AG08395 (cell line): Measurements from ENCODE around the gene OR52K1.
"Not testable (repeated sequence)": the region's sequence is repeated elsewhere in the genome, so short reads cannot be mapped to it uniquely, and the experiment has no call there.

Experiments used
- DNase-seq: peaks from one replicate; pipeline ENCODE4 v3.0.0; 2012; ENCODE audit warnings: mixed read lengths, low spot score

Gene OR52K1

DNA sequence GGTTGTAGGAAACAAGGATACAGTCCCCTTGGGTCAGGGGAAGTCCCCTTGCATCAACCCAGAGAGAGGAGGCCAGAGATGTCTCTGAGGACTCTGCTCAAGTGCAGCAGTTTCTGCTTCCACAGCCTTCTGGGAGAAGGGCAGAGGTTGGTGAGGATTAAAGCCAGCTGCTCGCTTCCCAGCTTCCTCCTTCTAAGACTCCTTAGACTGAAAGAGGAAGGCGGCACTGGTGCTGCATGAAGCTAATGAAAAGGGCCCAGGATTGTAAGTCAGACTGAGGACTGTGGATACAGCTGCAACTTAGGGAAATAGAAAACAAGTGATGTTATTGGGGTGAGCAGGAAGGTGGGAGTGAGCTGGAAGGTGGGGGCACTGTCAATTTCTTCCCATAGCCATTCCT is at the start of gene OR52K1:
TSS of gene OR52K1 (plus strand) at position 202 of the 400 bp plus-strand sequence. CDS start 6,255 bp downstream, outside the sequence.
- DNase-seq, result no peak

DNA sequence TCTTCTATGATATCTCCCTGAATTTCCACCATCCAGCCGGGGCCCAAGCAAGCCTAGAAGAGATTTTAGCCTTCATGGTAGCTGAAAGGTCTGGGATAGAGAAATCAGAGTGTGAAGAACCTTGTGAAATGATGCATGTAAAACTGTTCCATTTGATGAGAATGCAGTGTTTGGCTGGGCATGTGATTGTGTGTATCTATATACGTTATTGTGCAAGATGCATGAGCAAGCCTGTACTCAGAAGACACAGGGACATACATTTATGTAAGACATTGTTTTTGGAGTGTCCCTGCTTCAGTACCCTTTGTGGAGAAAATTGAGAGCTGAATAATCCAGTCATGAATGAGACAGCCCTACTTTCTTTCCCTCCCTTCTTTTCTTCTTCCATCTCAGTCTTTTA is 48.6 kb upstream of the OR52K1 start:
- DNase-seq, result no peak

DNA sequence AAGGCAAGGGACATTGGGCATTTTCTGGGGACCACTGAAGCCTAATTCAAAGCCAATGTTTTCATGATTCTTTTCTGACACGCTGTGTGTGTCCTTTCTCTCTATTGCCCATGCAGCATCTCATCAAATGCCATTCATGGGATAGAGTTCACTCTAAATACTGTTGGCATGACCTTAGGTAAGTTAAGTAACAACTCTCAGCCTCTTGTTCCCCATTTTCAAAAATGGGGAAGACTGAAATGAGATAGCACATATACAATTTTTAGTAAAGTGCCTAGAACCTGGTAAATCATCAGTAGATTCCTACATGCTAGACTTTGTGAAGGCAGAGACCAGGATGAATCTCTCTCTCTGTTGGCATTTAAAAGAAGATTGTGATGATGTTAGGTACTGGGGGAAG is 46.0 kb upstream of the OR52K1 start:
- no peak for DNase-seq

DNA sequence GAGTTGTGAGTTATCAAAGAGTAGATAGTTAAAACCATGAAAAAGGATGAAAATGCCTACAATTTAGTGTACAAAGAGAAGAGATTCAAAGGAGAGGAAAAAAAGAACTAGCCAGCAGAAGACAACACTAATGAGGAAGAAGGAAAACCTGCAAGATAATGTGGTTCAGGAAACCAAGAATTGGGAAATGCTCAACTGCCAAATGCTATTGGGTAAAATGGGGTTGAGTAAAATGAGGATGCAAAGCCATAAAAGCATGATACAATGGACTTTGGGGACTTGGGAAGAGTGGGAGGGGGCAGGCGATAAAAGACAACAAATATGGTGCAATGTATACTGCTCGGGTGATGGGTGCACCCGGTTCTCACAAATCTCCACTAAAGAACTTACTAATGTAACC is 40.9 kb upstream of the OR52K1 start:
- no peak for DNase-seq

DNA sequence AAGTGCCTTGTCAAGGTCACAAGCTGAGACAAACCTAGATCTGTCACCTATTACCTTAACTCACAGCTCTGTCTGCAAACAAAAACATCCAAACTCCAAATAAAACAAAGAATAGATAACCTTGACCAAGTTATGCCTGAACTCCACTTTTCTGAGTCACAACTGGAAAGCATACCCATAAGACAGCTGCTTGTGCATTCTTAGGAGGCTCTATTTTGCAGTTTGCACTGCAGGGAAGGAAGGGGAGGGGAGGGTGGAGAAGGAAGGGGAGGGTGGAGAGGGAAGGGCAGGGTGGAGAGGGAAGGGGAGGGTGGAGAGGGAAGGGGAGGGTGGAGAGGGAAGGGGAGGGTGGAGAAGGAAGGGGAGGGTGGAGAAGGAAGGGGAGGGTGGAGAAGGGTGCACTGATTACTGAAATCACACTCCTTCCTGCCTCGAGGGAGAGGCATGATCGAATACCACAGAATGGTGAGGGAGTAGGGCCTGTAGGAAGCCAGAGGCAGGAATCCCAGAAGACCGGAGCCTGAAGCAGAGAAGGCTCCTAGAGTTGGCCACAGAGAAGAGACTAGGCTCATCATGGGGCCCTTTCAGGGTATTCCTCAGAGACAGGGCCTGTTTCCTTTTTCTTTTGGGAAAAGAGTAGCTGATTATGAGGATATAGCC is 39.1 kb upstream of the OR52K1 start:
- no peak for DNase-seq

DNA sequence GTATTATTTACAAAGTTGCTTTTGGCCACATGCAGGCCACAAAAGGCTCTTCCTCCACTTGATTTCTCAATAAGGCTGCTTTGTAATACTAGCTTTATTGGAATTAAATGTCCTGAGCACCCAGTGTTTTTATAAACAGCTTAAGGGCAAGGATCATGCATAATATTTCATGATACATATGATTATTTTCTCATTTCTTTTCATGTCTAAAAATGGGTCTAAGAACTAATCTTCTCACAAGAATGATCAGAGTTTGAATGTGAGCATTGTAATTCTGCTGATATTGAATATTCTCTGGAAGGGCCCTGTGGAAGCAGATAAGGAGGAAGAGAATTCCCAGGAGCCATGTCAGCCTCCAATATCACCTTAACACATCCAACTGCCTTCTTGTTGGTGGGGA is 33.5 kb upstream of the OR52K1 start, which contains the start of gene OR52K2:
TSS of gene OR52K2 (plus strand) at position 301 of the 400 bp plus-strand sequence. CDS start at position 346, 45 bp downstream.
- no peak for DNase-seq

DNA sequence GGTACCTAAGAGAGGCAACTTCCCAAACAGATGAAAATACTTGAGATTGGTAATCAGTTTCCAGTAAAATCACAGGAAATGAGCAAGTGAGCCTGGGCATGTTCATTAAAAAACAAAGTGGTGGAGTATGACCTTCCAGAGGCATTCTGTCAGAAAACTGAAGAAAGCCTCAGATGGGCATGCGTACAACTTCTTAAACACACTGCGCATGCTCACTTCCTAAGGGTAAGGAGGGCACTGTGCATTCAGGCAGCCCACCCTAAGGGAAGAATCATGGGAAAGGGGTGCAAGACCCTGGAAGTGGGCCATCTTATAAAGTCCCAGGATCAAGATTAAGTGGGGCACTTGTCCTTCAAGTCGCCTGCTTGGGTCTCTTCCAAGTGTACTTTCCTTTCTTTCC is 29.3 kb upstream of the OR52K1 start:
- no peak for DNase-seq

DNA sequence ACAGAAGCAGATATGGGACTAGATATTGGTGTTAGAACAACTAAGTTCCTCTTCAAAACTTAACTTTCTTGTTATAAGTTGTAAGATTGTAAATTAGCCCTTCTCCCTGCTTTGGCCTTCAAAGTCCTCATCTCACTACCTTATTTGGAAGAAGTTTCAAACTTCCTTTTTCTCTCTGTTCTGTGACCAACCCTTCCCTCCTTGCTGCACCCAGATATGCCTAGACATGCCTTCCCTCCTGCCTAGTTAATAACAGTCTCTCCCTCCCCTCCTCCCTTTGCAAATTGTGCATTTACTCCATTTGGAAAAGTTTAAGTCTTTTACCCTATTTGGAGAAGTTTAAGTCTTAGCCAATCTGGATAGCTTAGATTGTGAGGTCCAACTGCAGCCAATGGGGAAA is 28.4 kb upstream of the OR52K1 start:
- no peak for DNase-seq

DNA sequence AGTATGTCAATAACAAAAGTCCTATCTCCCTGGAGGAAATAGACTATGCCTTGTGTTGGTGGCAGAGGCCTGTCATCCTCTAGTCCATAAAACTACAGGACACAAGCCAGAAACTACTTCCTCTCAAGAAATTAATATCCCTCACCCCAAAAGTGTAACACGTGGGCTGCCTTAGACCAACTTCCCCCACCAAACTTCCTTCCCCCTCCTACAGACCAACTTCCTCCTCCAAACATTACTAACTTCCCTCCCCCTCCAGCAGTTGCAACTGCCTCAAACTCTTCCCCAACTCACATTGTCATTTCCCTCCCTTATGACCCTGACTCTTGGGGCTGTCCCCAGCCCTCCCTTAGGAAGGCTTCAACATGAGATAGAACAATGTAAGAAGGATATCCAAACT is 27.0 kb upstream of the OR52K1 start:
- no peak for DNase-seq

DNA sequence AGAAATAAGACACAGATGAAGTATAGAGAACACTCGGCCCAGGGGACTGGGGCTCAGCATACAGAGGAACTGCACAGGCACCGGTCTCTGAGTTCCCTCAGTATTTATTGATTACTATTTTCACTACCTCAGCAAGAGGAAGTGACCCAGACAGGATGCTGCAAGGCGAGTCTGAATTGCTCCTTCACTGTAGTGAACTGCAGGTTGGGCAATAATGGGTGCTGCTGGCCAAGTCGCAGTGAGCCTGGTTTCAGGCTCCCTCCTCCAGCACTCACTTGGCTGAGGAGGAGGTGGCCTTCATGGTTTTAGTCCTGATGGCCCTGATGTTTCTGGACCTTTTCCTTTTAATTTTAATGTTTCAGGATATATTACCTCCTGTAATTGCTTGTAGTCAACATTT is 22.9 kb upstream of the OR52K1 start:
- DNase-seq, result no peak

DNA sequence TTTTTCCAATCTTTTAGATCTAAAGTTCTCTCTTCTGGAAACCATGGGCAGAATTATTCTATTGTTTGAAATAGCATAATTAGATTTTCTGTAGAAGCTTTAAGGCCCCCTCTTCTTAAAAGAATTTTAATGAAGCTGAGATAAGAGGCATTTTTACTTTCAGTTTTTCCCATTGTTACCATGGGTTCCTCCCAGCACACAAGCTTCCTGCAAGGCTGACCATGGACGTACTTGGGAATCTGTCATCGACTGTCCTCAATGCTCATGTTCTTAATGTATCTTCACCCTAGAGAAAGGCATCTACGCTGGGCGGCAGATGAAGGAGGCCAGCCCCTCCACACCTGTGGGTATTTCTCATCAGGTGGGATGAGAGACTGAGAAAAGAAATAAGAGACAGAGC is 22.3 kb upstream of the OR52K1 start:
- no peak for DNase-seq

DNA sequence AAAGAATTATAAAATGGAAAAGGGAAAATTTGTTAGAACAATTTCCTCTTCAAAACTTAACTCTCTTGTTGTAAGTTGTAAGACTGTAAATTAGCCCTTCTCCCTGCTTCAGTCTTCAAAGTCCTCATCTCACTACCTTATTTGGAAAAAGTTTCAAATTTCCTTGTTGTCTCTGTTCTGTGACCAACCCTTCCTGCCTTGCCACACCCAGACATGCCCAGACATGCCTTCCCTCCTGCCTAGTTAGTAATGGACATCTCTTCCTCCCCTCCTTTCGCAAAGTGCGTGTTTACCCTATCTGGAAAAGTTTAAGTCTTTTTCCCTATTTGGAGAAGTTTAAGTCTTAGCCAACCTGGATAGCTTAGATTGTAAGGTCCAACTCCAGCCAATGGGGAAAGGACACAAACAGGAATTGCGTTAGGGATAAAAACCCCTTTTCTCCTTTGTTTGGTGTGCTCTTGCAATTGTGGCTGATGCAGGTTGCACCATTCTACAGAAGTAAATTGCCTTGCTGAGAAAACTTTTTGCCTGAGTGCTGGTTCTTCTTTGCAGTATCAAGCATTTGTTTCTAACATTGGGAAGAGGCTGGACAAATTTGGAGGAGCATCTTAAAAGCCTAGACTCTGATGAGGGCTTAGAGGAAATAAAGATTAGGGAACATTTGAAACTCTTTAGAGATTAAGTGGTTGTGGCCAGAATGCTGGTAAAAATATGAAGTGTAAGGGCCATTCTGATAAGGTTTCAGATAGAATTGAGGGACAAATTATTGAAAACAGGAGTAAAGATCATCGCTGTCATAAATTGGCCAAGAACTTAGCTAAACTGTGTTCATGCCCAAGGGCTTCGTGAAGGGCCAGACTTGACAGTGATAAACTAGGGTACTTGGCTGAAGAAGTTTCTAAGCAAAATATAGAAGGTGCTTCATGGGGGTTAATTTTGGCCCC is 18.0 kb upstream of the OR52K1 start:
- no peak for DNase-seq

DNA sequence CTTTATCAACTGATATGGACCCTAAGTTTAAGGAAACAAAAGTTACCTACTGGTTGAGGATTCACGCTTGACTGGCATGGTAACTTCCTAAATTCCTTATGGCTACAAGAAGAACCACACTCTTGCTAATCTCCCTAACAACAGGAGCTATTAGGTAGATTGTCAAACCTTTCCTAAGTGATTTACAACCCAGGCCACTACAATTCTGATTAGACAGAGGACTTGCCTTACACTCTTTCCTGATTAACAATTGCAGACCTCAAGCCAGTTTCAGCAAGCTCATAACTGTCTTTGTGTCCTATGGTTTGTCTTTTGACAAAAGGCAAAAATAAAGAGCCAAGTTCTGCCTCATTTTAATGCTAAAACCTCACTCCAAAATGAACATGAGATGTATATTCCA is 17.0 kb upstream of the OR52K1 start:
- no peak for DNase-seq

DNA sequence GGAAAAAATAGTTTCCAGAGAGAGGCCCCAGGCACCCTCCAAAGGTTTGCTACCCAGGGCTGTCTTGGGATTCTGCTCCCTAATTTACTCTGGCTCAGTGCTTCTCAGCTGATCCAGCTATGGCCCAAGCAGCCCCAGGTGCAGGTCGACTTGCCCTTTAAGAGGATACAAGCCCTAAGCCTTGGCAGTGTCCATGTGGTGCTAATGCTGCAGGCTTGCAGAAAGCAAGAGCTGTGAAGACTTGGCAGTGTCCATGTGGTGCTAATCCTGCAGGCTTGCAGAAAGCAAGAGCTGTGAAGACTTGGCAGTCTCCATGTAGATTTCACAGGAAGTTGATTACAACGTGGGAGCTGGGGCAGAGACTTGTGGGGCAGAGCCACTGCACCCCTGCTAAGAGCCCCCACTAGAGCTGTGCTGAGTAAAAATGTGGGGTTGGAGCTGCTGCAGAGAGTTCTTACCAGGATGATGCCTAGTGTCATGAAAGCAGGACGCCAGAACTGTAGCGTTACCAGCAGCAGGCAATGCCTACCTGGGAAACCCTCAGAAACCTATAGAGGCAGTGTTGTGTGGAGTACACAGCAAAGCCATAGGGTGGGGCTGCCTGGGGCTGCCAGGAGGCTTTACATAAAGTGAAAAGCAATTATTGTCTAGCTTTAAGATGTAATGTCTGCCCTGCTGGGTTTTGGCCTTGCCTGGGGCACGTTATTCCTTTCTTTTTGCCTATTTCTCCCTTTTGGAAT is 16.1 kb upstream of the OR52K1 start:
- DNase-seq, result no peak

DNA sequence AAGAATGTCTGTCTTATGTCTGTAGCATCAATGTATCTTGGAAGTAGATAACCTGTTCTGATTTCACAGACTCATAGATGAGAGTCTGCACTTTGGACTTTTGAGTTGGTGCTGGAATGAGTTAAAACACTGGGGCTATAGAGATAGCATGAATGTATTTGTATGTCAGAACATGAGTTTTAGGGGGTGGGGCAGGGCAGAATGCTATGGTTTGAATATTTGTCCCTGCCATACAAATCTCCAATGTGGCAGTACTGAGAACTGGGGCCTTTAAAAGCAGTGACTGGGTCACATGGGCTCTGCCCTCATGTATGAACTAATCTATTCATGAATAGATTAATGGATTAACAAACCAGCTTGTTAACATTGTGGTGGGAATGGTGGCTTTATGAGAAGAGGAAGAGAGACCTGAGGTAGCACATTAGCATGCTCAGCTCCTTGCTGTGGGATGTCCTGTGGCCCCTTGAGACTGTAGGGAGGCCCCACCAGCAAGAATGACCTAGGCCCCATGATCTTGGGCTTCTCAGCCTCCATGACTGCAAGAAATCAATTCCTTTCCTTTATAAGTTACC is 15.5 kb upstream of the OR52K1 start:
- no peak for DNase-seq

DNA sequence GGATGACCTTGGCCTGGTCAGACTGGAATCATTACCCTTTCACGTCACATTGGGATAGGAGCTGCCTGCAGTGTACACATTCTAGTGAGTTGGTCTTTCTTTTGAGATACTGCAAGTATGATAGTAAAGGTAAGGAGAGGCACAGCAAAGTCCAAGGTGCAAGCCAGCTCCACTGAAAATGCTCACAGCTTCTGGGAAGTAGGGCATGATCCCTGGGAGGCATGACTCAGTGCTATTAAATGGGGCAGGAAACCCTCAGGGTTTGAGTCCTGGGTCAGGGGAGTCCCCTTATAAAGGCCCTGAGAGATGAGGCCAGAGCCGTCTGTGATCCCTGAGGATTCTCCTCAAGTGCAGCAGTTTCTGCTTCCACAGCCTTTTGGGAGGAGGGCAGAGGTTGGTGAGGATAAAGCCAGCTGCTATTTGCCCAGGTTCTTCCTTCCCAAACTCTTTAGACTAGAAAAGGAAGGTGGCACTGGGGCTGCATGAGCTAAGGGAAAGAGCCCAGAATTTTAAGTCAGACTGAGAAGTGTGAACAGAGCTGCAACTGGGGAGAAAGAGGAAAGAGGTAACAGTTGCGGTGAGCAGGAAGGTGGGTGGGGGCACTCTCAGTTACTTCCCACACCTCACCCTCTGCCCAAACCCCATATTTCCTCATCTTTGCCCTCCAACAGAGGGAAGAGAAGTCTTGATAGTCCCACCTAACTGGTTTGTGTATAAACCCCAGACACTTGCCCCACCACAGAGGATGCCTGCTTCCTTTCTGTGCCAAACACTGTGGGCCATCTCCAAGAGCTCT is 14.4 kb upstream of the OR52K1 start:
- no peak for DNase-seq

DNA sequence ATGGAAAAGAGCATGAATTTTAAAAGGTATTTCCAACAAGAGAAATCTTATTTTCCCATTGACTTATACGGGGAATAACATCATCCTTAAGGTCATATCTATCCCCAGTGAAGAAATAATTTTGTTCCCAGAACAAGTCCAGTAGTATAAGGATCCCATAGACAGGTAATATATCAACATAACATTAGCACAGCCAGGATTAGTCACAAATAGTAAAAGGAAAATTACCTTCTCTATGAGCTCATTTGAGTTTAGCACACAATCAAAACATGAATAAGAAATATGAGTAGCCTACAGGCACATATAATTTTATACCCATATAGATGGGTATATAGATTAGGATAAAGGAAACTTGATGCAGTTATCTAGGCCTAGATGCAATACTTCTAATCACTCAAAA is 2.8 kb upstream of the OR52K1 start:
- no peak for DNase-seq

DNA sequence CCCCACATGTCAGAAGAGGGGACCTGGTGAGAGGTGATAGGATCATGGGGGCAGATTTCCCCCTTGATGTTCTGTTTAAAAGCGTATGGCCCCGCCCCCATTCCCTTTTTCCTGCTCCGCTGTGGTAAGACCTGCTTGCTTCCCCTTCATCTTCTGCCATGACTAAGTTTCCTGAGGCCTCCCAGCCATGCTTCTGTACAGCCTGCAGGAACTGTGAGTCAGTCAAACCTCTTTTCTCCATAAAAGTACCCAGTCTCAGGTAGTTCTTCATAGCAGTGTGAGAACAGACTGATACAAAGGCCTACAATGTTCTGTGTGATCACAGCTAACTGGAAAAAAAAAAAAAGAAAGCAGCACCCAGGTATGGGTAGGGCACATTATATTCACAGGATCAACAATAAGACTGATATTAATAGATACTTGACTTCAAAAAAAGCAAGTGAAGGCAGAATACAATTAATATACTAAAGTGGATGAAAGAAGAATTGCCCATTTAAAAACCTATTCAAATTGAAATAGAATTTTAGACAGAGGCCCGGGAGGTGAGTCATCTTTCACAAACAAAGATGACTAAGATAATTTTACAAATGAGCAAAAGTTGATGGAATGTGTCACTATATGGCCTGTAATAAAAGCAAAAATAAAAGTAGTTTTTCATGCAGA is 1.7 kb upstream of the OR52K1 start:
- DNase-seq, result peak; percentile 26

DNA sequence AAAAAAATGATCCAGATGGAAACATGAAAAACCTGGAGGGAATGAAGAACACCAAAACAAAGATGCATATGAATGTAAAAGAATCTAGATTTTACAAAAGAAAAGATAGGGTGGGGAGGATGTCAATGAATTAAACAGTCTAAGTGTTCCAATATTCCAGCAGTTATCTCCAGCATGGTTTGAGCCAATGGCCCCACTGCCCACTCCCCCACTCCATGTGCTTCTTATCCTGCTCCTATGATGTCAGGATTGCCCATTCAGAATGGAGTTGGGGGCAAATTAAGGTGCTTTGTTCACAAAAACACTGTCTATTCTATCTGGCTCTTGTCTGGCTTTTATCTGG is 1.2 kb upstream of the OR52K1 start:
- no peak for DNase-seq

DNA sequence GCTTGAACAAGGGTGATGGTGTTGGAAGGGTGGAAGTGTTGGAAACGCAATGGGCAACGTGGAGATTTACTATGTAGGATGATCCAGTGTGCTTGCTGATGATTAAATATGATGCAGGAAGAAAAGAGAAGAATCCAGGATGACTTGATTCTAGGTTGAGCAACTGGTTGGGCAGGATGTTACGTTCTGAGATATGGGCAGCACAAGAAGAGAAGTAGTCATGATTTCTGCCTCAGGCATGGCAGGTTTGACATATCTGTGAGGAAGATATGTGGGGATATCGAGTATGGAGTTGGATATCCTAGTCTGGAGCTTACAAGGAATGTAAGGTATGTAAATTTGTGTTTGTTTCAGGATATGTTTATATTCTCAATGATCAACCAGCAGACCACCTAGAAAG is 1.9 kb downstream of the OR52K1 start:
- no peak for DNase-seq

DNA sequence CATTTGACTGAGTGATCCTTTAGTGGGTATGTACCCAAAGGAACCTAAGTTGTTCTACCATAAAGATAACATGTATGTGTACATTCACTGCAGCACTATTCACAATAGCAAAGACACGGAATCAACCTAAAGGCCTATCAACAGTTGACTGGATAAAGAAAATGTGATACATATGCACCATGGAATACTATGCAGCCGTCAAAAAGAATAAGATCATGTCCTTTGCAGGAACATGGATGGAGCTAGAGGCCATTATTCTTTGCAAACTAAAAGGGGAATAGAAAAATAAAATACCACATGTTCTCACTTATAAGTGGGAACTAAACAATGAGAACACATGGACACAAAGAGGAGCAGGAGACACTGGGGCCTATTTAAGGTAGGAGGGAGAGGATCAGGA is 9.0 kb downstream of the OR52K1 start:
- DNase-seq, result not testable (repeated sequence)
